ENCODE results near the gene MOCS1.

MOCS1 gene

GRCh38 chr6:39924283-39924682 is 10.0 kb downstream of the MOCS1 start:
- no peak for DNase-seq (ENCODE audit: low read depth)

GRCh38 chr6:39923861-39924260 is 10.4 kb downstream of the MOCS1 start:
- no peak for DNase-seq (ENCODE audit: low read depth)

- no peak for DNase-seq (ENCODE audit: low read depth)
Measured at GRCh38 chr6:39923394-39923793, 10.9 kb downstream of the MOCS1 start.

- no peak for DNase-seq (ENCODE audit: low read depth)
Measured at GRCh38 chr6:39922821-39923220, 11.4 kb downstream of the MOCS1 start.

- no peak for DNase-seq (ENCODE audit: low read depth)
Measured at GRCh38 chr6:39920157-39920556, 14.1 kb downstream of the MOCS1 start.

- DNase-seq (ENCODE audit: low read depth): no peak
Measured at GRCh38 chr6:39918831-39919230, 15.4 kb downstream of the MOCS1 start.

GRCh38 chr6:39917981-39918380 is 16.3 kb downstream of the MOCS1 start:
- DNase-seq (ENCODE audit: low read depth): no peak

- DNase-seq (ENCODE audit: low read depth): no peak
Measured at GRCh38 chr6:39917329-39917728, 16.9 kb downstream of the MOCS1 start.

GRCh38 chr6:39915866-39916265 is 18.4 kb downstream of the MOCS1 start:
- DNase-seq (ENCODE audit: low read depth): no peak

GRCh38 chr6:39914239-39914638 is 20.0 kb downstream of the MOCS1 start:
- DNase-seq (ENCODE audit: low read depth): no peak

GRCh38 chr6:39913391-39913916 is 20.8 kb downstream of the MOCS1 start:
- no peak for DNase-seq (ENCODE audit: low read depth)

- no peak for DNase-seq (ENCODE audit: low read depth)
Measured at GRCh38 chr6:39912446-39912845, 21.8 kb downstream of the MOCS1 start.

- no peak for DNase-seq (ENCODE audit: low read depth)
Measured at GRCh38 chr6:39911513-39912125, 22.6 kb downstream of the MOCS1 start.

GRCh38 chr6:39910744-39911143 is 23.5 kb downstream of the MOCS1 start:
- DNase-seq (ENCODE audit: low read depth): no peak

GRCh38 chr6:39910164-39910563 is 24.1 kb downstream of the MOCS1 start:
- no peak for DNase-seq (ENCODE audit: low read depth)

GRCh38 chr6:39909701-39910100 is 24.6 kb downstream of the MOCS1 start:
- DNase-seq (ENCODE audit: low read depth): no peak

- no peak for DNase-seq (ENCODE audit: low read depth)
Measured at GRCh38 chr6:39908838-39909583, 25.3 kb downstream of the MOCS1 start.

GRCh38 chr6:39907871-39908575 is 26.2 kb downstream of the MOCS1 start:
- DNase-seq (ENCODE audit: low read depth): no peak

GRCh38 chr6:39906318-39906761 is 27.9 kb downstream of the MOCS1 start:
- no peak for DNase-seq (ENCODE audit: low read depth)

- DNase-seq (ENCODE audit: low read depth): no peak
Measured at GRCh38 chr6:39905640-39905975, 28.7 kb downstream of the MOCS1 start.

- DNase-seq (ENCODE audit: low read depth): no peak
Measured at GRCh38 chr6:39904946-39905639, 29.2 kb downstream of the MOCS1 start.

- DNase-seq (ENCODE audit: low read depth): no peak
Measured at GRCh38 chr6:39903656-39904055, 30.6 kb downstream of the MOCS1 start.

Measured in activated T-cell treated with anti-CD3 and anti-CD28 coated beads for 24 hours (primary cell).